Measurements from ENCODE around the gene SPATA32.
A peak's percentile ranks its signal among the peaks of the same experiment; 100 is the strongest.

DNA sequence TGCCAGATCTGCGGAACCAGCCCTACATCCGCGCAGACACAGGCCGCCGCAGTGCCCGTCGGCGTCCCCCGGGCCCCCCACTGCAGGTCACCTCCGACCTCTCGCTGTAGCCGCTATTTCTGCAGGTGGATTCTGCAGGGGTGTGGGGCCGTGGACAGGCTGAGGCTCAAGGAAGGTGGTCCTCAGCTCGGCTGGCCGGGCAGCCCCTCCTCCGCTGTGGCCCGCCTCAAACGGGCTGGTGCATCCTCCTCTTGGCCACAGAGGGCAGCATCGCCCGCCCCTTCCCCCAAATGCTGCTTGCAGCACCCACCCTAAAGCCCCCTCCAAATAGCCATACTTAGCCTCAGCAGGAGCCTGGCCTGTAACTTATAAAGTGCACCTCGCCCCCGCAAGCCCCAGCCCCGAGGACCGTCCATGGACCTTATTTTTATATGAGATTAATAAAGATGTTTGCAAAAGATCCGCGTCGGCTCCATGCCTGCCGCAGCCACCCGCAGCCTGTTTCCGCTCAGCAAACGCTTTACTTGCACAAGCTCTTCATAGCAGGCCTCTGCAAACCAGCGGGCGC lies 14.9 kb downstream of the SPATA32 start:
- TF ChIP-seq POLR2AphosphoS5 (IDR thresholded peaks at IDR 0.05): no peak
- TF ChIP-seq, protein P1, sequence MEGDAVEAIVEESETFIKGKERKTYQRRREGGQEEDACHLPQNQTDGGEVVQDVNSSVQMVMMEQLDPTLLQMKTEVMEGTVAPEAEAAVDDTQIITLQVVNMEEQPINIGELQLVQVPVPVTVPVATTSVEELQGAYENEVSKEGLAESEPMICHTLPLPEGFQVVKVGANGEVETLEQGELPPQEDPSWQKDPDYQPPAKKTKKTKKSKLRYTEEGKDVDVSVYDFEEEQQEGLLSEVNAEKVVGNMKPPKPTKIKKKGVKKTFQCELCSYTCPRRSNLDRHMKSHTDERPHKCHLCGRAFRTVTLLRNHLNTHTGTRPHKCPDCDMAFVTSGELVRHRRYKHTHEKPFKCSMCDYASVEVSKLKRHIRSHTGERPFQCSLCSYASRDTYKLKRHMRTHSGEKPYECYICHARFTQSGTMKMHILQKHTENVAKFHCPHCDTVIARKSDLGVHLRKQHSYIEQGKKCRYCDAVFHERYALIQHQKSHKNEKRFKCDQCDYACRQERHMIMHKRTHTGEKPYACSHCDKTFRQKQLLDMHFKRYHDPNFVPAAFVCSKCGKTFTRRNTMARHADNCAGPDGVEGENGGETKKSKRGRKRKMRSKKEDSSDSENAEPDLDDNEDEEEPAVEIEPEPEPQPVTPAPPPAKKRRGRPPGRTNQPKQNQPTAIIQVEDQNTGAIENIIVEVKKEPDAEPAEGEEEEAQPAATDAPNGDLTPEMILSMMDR (IDR thresholded peaks at IDR 0.05): peak; percentile 12 to 41 (median 32)

All from sigmoid colon (tissue), 4 donors.